Heart right ventricle (tissue), 16 donors: ENCODE data around the gene JAK3. TPM values are rescaled to one million over a fixed set of nuclear protein-coding genes. Genes with fewer than 3 reads are reported as not detected.

Source experiments
- ATAC-seq, 8 donors: fragments of 200-7000 bp; cut with Tn5 transposase; one replicate each; pipeline ENCODE4 v1.9.1; 2020; ENCODE audit warnings: mild to moderate bottlenecking in 8 of 8, moderate library complexity in 8 of 8, moderate number of reproducible peaks in 1 of 8
- DNase-seq, 2 donors: peaks; one replicate each; pipeline ENCODE4 v3.0.0-alpha.2; 2020
- H3K27ac ChIP-seq, 10 donors: fragments of 200-600 bp; sonication (generic) in 2 of 10; one replicate each; pipeline versions ENCODE4 v1.5.0 to v1.8.0; 2020 to 2022; ENCODE audit warnings: mild to moderate bottlenecking in 3 of 10
- H3K27me3 ChIP-seq, 7 donors: fragments of 200-600 bp; one replicate each; pipeline ENCODE4 v1.8.0; 2021 to 2022; ENCODE audit warnings: mild to moderate bottlenecking in 2 of 7
- H3K36me3 ChIP-seq, 9 donors: fragments of 200-600 bp; sonication (generic) in 1 of 9; one replicate each; pipeline versions ENCODE4 v1.5.0 to v1.8.0; 2020 to 2022; ENCODE audit warnings: mild to moderate bottlenecking in 2 of 9
- H3K4me1 ChIP-seq, 9 donors: fragments of 200-600 bp; sonication (generic) in 1 of 9; one replicate each; pipeline versions ENCODE4 v1.5.0 to v1.8.0; 2020 to 2022; ENCODE audit warnings: mild to moderate bottlenecking in 4 of 9
- H3K4me3 ChIP-seq, 10 donors: fragments of 200-600 bp; sonication (generic) in 2 of 10; one replicate each; pipeline versions ENCODE4 v1.5.0 to v1.8.0; 2020 to 2022; ENCODE audit warnings: mild to moderate bottlenecking in 7 of 10, moderate library complexity in 2 of 10
- H3K9me3 ChIP-seq, 11 donors: fragments of 200-600 bp in 10 of 11; sonication (generic) in 2 of 11; one replicate each; pipeline versions ENCODE4 v1.5.0 to v1.8.0; 2013 to 2022; ENCODE audit warnings: mild to moderate bottlenecking in 2 of 11, control low read depth in 1 of 11, moderate library complexity in 1 of 11
- WGBS, 2 donors: extraction: QIAGEN DNeasy Blood & Tissue Kit; methylation state at CpG; one replicate each; pipeline ENCODE4 v1.1.7; 2013; ENCODE audit warnings: inconsistent platforms in 1 of 2; 5-methylcytosine and 5-hydroxymethylcytosine counted together
- intact Hi-C, 10 donors: fragments of 100-400 bp; cut with DNase I; formaldehyde crosslinking; loops; one replicate each; pipeline versions ENCODE4 v1.11.1 to v1.14.2; 2022
- polyA plus RNA-seq, 2 donors: library from polyadenylated mRNA; stranded (reverse); fragments of 200-250 nt; gene quantifications; one replicate each; pipeline ENCODE4 v1.2.3, GENCODE V29; 2013
- total RNA-seq, 10 donors: library from RNA; stranded (reverse); fragmentation: NEBNext Ultra II Directional in 3 of 10; extraction: Animal tissue kit (Norgen Biotek cat#: 25700) in 3 of 10; gene quantifications; one replicate each; pipeline versions ENCODE4 v1.2.1 to v1.2.4, GENCODE V29; 2021 to 2023
- TF ChIP-seq, protein P1 (sequence below), 9 donors: fragments of 200-600 bp; sonication (generic) in 2 of 9; IDR thresholded peaks; one replicate each; pipeline versions ENCODE4 v1.5.0 to v1.8.0; 2021 to 2022; ENCODE audit warnings: antibody characterized with exemption in 9 of 9, mild to moderate bottlenecking in 5 of 9, moderate library complexity in 1 of 9
- donor health status: Arrhythmogenic right ventricular cardiomyopathy.
- donor health status: ischemic (EF 13 %, LVEDD 7.1; RV severe dilation, severe dysfunction).
- donor health status: healthy with polysubstance abuse.
- donor health status: DM: no; HTN: yes; CAD: no.
- donor health status: DM: no; HTN: no; CAD: no.
- donor health status: ischemic (EF 25% LVEDD 6.9; RV normal size, moderate dysfunction).
- donor health status: ischemic (EF 25% LVEDD 5.7; RV mildly dilated, moderate dysfunction).
- donor health status: healthy.
- donor health status: DM: yes; HTN: yes; CAD: no.
- donor health status: Ischemic cardiomyopathy.
- donor health status: ischemic (EF 35%, LVEDD 5.7; RV mildly dilated, moderate dysfunction).
- donor health status: nonischemic (EF 11% LVEDD 7.7; RV severe dilation, severe dysfunction).
- donor health status: DM: yes; HTN: yes; CAD: no.
- donor health status: PGD.
- donor health status: ischemic (EF 29% LVEDD 5.4; RV normal size, mild dysfunction).
- donor health status: nonischemic (EF 23%, LVEDD 6.1; RV moderate dilation, normal function).

Gene JAK3
- total and polyA plus RNA-seq, 12 donors: 0.59 to 16.9 (median 1.6) TPM

- no peak overlapping the region for H3K27ac ChIP-seq
- peaks cover 0 to 18% (median 8%) of the 10 kb centered on the region in 9 donors for H3K4me1 ChIP-seq
- intact Hi-C loops: loop anchor here in 3 of 10 donors (5.0 to 10.0 kb wide), 2 partner anchors 125 to 128 kb away; no protein-coding TSS in a partner anchor
- 74 to 77% methylated on average over 11 of the region's 11 CpGs for WGBS, 2 donors
- no peak overlapping the region for H3K4me3 ChIP-seq
- peaks cover 6 to 31% (median 24%) of the 10 kb centered on the region in 7 donors for H3K27me3 ChIP-seq
- TF ChIP-seq, protein P1, sequence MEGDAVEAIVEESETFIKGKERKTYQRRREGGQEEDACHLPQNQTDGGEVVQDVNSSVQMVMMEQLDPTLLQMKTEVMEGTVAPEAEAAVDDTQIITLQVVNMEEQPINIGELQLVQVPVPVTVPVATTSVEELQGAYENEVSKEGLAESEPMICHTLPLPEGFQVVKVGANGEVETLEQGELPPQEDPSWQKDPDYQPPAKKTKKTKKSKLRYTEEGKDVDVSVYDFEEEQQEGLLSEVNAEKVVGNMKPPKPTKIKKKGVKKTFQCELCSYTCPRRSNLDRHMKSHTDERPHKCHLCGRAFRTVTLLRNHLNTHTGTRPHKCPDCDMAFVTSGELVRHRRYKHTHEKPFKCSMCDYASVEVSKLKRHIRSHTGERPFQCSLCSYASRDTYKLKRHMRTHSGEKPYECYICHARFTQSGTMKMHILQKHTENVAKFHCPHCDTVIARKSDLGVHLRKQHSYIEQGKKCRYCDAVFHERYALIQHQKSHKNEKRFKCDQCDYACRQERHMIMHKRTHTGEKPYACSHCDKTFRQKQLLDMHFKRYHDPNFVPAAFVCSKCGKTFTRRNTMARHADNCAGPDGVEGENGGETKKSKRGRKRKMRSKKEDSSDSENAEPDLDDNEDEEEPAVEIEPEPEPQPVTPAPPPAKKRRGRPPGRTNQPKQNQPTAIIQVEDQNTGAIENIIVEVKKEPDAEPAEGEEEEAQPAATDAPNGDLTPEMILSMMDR (IDR thresholded peaks at IDR 0.05): no peak
- ATAC-seq (no peak), DNase-seq (no peak)
- no peaks in the 10 kb centered on the region for H3K9me3 ChIP-seq
- peaks cover 0 to 42% (median 33%) of the 10 kb centered on the region in 9 donors for H3K36me3 ChIP-seq
Observed at GRCh38 chr19:17866964-17867486, 19.2 kb upstream of the JAK3 start.

GRCh38 chr19:17866312-17866963, 18.7 kb upstream of the JAK3 start:
- H3K27me3 ChIP-seq: peaks cover under 1 to 25% (median 18%) of the 10 kb centered on the region in 7 donors
- H3K4me3 ChIP-seq: no peak overlapping the region
- intact Hi-C loops: loop anchor here in 3 of 10 donors (5.0 to 10.0 kb wide), 2 partner anchors 126 to 128 kb away; no protein-coding TSS in a partner anchor
- ATAC-seq: no peak
- H3K36me3 ChIP-seq: peaks cover 0 to 48% (median 38%) of the 10 kb centered on the region in 9 donors
- H3K9me3 ChIP-seq: no peaks in the 10 kb centered on the region
- no peak overlapping the region for H3K27ac ChIP-seq
- DNase-seq: no peak
- 85 to 92% methylated on average over 8 of the region's 8 CpGs for WGBS, 2 donors
- TF ChIP-seq, protein P1 (IDR thresholded peaks at IDR 0.05): no peak
- H3K4me1 ChIP-seq: peaks cover 1 to 19% (median 9%) of the 10 kb centered on the region in 9 donors

- TF ChIP-seq, protein P1 (IDR thresholded peaks at IDR 0.05): no peak
- Histone ChIP-seq H3K27me3 (peaks cover 0 to 17% (median 10%) of the 10 kb centered on the region in 7 donors), H3K4me3 (no peak overlapping the region), H3K36me3 (peaks cover 0 to 54% (median 44%) of the 10 kb centered on the region in 9 donors), H3K27ac (no peak overlapping the region), H3K4me1 (peaks cover 8 to 27% (median 17%) of the 10 kb centered on the region in 9 donors), H3K9me3 (no peaks in the 10 kb centered on the region)
- WGBS, 2 donors: 75 to 78% methylated on average over 13 of the region's 13 CpGs
- intact Hi-C loops: loop anchor here in 3 of 10 donors (5.0 to 10.0 kb wide), 2 partner anchors 127 to 129 kb away; no protein-coding TSS in a partner anchor
- no peak for DNase-seq
- ATAC-seq: peak in 2 of 8 donors; percentile 3 to 5
Observed at GRCh38 chr19:17865364-17866311, 17.9 kb upstream of the JAK3 start.
